Thoracic aorta (tissue), 2 donors: ENCODE results near the gene FAM221A. TPM values are rescaled to one million over a fixed set of nuclear protein-coding genes. Genes with fewer than 3 reads are reported as not detected.

Experiments
- ATAC-seq: fragments of 150-250 bp; one replicate; pipeline ENCODE4 v1.8.0; 2017; ENCODE audit warnings: low read depth; ENCODE audit not compliant: insufficient number of reproducible peaks, low FRiP score
- DNase-seq: peaks from one replicate; pipeline ENCODE4 v3.0.0-alpha.2; 2020; ENCODE audit warnings: low spot score
- H3K27ac ChIP-seq, 2 donors: fragments of 200-600 bp; sonication (generic); 1 replicate in 1 of 2; 2 replicates in 1 of 2; pipeline ENCODE4 v1.5.1; 2016; ENCODE audit warnings: mild to moderate bottlenecking in 2 of 2, moderate library complexity in 2 of 2
- H3K27me3 ChIP-seq: fragments of 200-600 bp; sonication (generic); replicated peaks from 2 replicates; pipeline ENCODE4 v1.6.0; 2016; ENCODE audit warnings: mild to moderate bottlenecking; ENCODE audit not compliant: insufficient read depth
- H3K36me3 ChIP-seq: fragments of 200-600 bp; sonication (generic); one replicate; pipeline ENCODE4 v1.5.1; 2016
- H3K4me1 ChIP-seq, 2 donors: fragments of 200-600 bp; sonication (generic); 1 replicate in 1 of 2; 2 replicates in 1 of 2; pipeline versions ENCODE4 v1.5.1 to v1.6.0; 2016; ENCODE audit warnings: low read depth in 2 of 2, mild to moderate bottlenecking in 1 of 2; ENCODE audit not compliant: control insufficient read depth in 1 of 2
- H3K4me3 ChIP-seq: fragments of 200-600 bp; sonication (generic); 2 replicates; pipeline ENCODE4 v1.5.1; 2016; ENCODE audit warnings: mild to moderate bottlenecking
- H3K9me3 ChIP-seq: fragments of 200-600 bp; sonication (generic); 2 replicates; pipeline ENCODE4 v1.5.1; 2016
- CTCF ChIP-seq: fragments of 200-600 bp; sonication (generic); IDR thresholded peaks from one replicate; pipeline ENCODE4 v1.5.1; 2019; ENCODE audit warnings: antibody characterized with exemption
- total RNA-seq, 2 donors: library from RNA; depleted of rRNA; stranded (reverse); fragments of >200 nt; gene quantifications; one replicate each; pipeline versions ENCODE4 v1.1.0 to v1.2.3, GENCODE V29; 2016

The FAM221A gene
- total RNA-seq: 10 to 100 TPM in 1 of 2 donors, 1 to 10 TPM in 1; 2.6 to 16.8 TPM

- ATAC-seq: peak; percentile 84
- TF ChIP-seq CTCF: peak; percentile 79
- DNase-seq: peak; percentile 46
Observed at GRCh38 chr7:23679898-23680413, at the start of gene FAM221A. Gene FAM221A (plus strand): TSS chr7:23680199. CDS start chr7:23680219, 20 bp downstream.

GRCh38 chr7:23633417-23633816 lies 46.6 kb upstream of the FAM221A start:
- ATAC-seq (no peak), DNase-seq (no peak)
- H3K36me3 ChIP-seq: no peaks in the 10 kb centered on the region
- no peaks in the 10 kb centered on the region for H3K4me1 ChIP-seq
- no peak for TF ChIP-seq CTCF
- no peaks in the 10 kb centered on the region for H3K27me3 ChIP-seq
- no peaks in the 10 kb centered on the region for H3K9me3 ChIP-seq
- no peak overlapping the region for H3K4me3 ChIP-seq
- H3K27ac ChIP-seq: no peak overlapping the region

More at GRCh38 chr7:23679898-23680413, at the start of gene FAM221A:
- Histone ChIP-seq H3K9me3 (no peaks in the 10 kb centered on the region), H3K36me3 (no peaks in the 10 kb centered on the region), H3K4me3 (peak within 1 kb of the TSS; percentile 80), H3K27me3 (no peaks in the 10 kb centered on the region), H3K4me1 (peaks cover 4 to 6% of the 10 kb centered on the region in 2 donors), H3K27ac (peak within 1 kb of the TSS; percentile 58 to 82)

GRCh38 chr7:23645822-23646221 lies 34.2 kb upstream of the FAM221A start:
- ATAC-seq: no peak
- Histone ChIP-seq H3K36me3 (no peaks in the 10 kb centered on the region), H3K27me3 (no peaks in the 10 kb centered on the region), H3K9me3 (no peaks in the 10 kb centered on the region), H3K4me1 (no peaks in the 10 kb centered on the region), H3K4me3 (no peak overlapping the region), H3K27ac (no peak overlapping the region)
- no peak for DNase-seq
- TF ChIP-seq CTCF: no peak

- ATAC-seq (no peak), DNase-seq (no peak)
- no peak overlapping the region for H3K4me3 ChIP-seq
- H3K36me3 ChIP-seq: no peaks in the 10 kb centered on the region
- peaks cover 23% of the 10 kb centered on the region for H3K9me3 ChIP-seq
- TF ChIP-seq CTCF: no peak
- H3K27me3 ChIP-seq: no peaks in the 10 kb centered on the region
- no peaks in the 10 kb centered on the region for H3K4me1 ChIP-seq
- H3K27ac ChIP-seq: no peak overlapping the region
Observed at GRCh38 chr7:23653942-23654341, 26.1 kb upstream of the FAM221A start.

- TF ChIP-seq CTCF: no peak
- no peaks in the 10 kb centered on the region for H3K27me3 ChIP-seq
- ATAC-seq: no peak
- H3K4me3 ChIP-seq: no peak overlapping the region
- H3K36me3 ChIP-seq: no peaks in the 10 kb centered on the region
- H3K9me3 ChIP-seq: peaks cover 25% of the 10 kb centered on the region
- H3K4me1 ChIP-seq: no peaks in the 10 kb centered on the region
- H3K27ac ChIP-seq: no peak overlapping the region
- no peak for DNase-seq
Observed at GRCh38 chr7:23654508-23654907, 25.5 kb upstream of the FAM221A start.
